ENCODE data around the gene PTPRM. TPM values are rescaled to one million over a fixed set of nuclear protein-coding genes. Genes with fewer than 3 reads are reported as not detected.

The PTPRM gene
- total and polyA plus RNA-seq, 2 experiments from 2014 or later = 1.6 to 5.3 TPM

GRCh38 chr18:7895346-7895745 lies 328.2 kb downstream of the PTPRM start:
- Histone ChIP-seq H3K4me1 (ENCODE audit: insufficient read depth) (no peaks in the 10 kb centered on the region), H3K4me2 (no peak overlapping the region), H2AFZ (no peak overlapping the region), H4K20me1 (replicated peaks; ENCODE audit: insufficient read depth) (no peaks in the 10 kb centered on the region), H3K9me2 (ENCODE audit: insufficient read depth) (0 out of 2 replicates have a peak, but pooled peaks cover 2% of the 10 kb centered on the region), H3K4me3 (no peak overlapping the region), H3K27ac (ENCODE audit: low read depth) (no peak overlapping the region), H3F3A (replicated peaks; ENCODE audit: low read depth) (no peaks in the 10 kb centered on the region), H3K27me3 (ENCODE audit: insufficient read depth) (no peaks in the 10 kb centered on the region), H3K36me3 (ENCODE audit: insufficient read depth) (no peaks in the 10 kb centered on the region), H3K79me2 (replicated peaks; ENCODE audit: insufficient read depth) (no peaks in the 10 kb centered on the region)
- ATAC-seq = no peak
- Mint-ChIP-seq H3K27ac (no peak overlapping the region), H3K4me3 (no peak overlapping the region), H3K9me3 (no peaks in the 10 kb centered on the region), H3K27me3 (ENCODE audit: insufficient read depth, low read depth, poor library complexity) (peaks cover 2% of the 10 kb centered on the region), H3K4me1 (peaks cover 18% of the 10 kb centered on the region; the same call in 2 of the 3 replicates), H3K36me3 (ENCODE audit: low read depth) (no peaks in the 10 kb centered on the region)
- TF ChIP-seq, protein P1, sequence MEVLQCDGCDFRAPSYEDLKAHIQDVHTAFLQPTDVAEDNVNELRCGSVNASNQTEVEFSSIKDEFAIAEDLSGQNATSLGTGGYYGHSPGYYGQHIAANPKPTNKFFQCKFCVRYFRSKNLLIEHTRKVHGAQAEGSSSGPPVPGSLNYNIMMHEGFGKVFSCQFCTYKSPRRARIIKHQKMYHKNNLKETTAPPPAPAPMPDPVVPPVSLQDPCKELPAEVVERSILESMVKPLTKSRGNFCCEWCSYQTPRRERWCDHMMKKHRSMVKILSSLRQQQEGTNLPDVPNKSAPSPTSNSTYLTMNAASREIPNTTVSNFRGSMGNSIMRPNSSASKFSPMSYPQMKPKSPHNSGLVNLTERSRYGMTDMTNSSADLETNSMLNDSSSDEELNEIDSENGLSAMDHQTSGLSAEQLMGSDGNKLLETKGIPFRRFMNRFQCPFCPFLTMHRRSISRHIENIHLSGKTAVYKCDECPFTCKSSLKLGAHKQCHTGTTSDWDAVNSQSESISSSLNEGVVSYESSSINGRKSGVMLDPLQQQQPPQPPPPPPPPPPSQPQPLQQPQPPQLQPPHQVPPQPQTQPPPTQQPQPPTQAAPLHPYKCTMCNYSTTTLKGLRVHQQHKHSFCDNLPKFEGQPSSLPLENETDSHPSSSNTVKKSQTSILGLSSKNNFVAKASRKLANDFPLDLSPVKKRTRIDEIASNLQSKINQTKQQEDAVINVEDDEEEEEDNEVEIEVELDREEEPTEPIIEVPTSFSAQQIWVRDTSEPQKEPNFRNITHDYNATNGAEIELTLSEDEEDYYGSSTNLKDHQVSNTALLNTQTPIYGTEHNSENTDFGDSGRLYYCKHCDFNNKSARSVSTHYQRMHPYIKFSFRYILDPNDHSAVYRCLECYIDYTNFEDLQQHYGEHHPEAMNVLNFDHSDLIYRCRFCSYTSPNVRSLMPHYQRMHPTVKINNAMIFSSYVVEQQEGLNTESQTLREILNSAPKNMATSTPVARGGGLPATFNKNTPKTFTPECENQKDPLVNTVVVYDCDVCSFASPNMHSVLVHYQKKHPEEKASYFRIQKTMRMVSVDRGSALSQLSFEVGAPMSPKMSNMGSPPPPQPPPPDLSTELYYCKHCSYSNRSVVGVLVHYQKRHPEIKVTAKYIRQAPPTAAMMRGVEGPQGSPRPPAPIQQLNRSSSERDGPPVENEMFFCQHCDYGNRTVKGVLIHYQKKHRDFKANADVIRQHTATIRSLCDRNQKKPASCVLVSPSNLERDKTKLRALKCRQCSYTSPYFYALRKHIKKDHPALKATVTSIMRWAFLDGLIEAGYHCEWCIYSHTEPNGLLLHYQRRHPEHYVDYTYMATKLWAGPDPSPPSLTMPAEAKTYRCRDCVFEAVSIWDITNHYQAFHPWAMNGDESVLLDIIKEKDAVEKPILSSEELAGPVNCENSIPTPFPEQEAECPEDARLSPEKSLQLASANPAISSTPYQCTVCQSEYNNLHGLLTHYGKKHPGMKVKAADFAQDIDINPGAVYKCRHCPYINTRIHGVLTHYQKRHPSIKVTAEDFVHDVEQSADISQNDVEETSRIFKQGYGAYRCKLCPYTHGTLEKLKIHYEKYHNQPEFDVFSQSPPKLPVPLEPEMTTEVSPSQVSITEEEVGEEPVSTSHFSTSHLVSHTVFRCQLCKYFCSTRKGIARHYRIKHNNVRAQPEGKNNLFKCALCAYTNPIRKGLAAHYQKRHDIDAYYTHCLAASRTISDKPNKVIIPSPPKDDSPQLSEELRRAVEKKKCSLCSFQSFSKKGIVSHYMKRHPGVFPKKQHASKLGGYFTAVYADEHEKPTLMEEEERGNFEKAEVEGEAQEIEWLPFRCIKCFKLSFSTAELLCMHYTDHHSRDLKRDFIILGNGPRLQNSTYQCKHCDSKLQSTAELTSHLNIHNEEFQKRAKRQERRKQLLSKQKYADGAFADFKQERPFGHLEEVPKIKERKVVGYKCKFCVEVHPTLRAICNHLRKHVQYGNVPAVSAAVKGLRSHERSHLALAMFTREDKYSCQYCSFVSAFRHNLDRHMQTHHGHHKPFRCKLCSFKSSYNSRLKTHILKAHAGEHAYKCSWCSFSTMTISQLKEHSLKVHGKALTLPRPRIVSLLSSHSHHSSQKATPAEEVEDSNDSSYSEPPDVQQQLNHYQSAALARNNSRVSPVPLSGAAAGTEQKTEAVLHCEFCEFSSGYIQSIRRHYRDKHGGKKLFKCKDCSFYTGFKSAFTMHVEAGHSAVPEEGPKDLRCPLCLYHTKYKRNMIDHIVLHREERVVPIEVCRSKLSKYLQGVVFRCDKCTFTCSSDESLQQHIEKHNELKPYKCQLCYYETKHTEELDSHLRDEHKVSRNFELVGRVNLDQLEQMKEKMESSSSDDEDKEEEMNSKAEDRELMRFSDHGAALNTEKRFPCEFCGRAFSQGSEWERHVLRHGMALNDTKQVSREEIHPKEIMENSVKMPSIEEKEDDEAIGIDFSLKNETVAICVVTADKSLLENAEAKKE (CRISPR knock-in tag; IDR thresholded peaks at IDR 0.05) = no peak
- TF ChIP-seq ZNF114 (CRISPR knock-in tag; IDR thresholded peaks at IDR 0.05) (no peak), JUNB (IDR thresholded peaks at IDR 0.05; ENCODE audit: unreplicated experiment) (no peak), STAT1 (IDR thresholded peaks at IDR 0.05; ENCODE audit: unreplicated experiment) (no peak), ZNF331 (CRISPR knock-in tag; IDR thresholded peaks at IDR 0.05; ENCODE audit: low read depth) (no peak), REST (IDR thresholded peaks at IDR 0.05; ENCODE audit: unreplicated experiment) (no peak), POLR2AphosphoS5 (IDR thresholded peaks at IDR 0.05; ENCODE audit: low read depth) (no peak)
- TF ChIP-seq, protein P2, sequence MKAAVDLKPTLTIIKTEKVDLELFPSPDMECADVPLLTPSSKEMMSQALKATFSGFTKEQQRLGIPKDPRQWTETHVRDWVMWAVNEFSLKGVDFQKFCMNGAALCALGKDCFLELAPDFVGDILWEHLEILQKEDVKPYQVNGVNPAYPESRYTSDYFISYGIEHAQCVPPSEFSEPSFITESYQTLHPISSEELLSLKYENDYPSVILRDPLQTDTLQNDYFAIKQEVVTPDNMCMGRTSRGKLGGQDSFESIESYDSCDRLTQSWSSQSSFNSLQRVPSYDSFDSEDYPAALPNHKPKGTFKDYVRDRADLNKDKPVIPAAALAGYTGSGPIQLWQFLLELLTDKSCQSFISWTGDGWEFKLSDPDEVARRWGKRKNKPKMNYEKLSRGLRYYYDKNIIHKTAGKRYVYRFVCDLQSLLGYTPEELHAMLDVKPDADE (IDR thresholded peaks at IDR 0.05) = no peak
- no peak for DNase-seq (ENCODE audit: low spot score)
